Measurements from ENCODE around the gene GMFB.
"Not testable (repeated sequence)": the region's sequence is repeated elsewhere in the genome, so short reads cannot be mapped to it uniquely, and the experiment has no call there.

GMFB gene

DNA sequence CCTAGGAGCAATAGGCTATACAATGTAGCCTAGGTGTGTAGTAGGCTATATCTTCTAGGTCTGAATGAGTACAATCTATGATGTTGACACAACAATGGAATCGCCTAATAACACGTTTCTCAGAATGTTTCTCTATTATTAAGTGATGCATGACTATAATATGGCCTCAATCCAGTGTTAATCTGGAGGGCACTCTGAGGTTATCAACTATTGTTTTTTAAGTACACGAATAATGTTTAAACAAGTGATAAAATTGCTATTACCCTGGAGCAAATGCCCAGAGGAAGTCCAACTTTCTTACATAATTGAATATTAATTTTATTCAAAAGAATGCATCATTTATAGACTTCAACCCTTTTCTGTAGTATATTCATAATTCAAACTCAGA lies 31.2 kb downstream of the GMFB start:
- DNase-seq: no peak

DNA sequence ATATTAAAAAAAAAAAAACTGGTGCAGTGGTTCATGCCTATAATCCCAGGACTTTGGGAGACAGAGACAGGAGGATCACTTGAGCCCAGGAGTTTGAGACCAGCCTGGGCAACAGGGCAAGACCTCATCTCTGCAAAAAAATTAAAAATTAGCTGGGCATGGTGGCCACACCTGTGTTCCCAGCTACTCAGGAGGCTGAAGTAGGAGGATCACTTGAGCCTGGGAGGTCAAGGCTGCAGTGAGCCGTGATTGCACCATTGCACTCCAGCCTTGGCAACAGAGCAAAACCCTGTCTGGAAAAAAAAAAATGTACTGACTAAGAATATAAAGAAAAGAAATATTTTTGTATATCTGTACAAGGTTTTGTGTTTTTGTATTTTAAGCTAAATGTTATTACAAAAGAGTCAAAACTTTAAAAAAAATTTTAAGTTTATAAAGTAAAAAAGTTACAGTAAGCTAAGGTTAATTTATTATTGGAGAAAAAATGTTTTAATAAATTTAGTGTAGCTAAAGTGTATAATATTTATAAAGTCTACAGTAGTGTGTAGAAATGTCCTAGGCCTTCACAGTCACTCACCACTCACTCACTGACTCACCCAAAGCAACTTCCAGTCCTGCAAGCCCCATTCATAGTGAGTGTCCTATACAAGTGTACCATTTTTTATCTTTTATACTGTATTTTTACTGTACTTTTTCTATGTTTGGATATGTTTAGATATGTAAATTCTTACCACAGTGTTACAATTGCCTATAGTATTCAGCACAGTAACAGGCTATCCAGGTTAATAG lies 31.8 kb downstream of the GMFB start:
- DNase-seq: not testable (repeated sequence)

DNA sequence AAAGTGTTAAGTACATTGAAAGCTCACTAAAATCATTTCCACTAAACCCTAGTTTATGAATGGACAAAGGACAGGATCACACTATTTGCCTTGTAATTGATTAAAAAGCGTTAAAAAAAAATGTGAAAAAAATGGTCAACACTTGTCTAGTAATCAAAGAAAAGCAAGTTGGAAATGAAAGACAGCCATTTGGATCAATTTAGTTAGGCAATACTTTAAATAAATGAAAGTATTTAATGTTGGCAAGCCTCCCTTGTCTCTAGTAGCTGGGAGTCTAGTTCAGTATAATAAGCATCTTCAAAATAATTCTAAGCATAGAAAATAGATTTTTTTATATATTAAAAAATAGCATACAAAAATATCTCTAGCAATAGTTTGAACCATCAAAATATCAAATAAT lies 33.4 kb downstream of the GMFB start:
- no peak for DNase-seq

DNA sequence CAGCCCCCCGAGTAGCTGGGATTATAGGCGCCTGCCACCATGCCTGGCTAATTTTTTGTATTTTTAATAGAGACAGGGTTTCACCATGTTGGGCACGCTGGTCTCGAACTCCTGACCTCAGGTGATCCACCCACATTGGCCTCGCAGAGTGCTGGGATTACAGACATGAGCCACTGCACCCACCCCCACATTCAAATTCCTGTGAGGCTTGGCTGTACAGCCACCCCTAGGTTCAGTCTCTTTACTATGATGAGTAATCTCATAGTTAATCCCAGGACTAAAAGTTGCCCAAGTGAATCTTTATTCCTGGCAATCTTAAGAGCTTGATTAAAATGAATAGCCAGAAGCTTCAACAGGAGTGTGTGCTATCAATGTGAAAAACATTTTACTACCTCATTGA lies 34.8 kb downstream of the GMFB start:
- not testable (repeated sequence) for DNase-seq

DNA sequence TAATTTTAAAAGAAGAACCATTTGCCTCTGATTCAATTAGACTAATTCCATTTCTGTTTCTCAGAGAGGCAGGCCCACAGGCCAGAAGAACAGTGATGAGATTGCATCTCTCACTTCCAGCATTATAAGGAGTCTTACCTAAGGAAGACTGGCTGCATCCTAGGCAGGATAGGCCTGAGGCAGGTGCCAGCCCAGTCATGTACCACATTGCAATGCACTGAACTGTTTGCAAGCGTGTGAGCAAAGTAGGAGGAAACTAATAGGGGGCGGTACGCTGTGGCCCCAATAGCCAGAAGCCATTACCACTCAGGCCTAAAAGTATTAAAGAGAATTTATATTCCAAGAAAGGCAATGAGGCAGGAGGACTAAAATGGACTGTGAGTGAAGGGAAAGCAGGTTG lies 35.5 kb downstream of the GMFB start:
- DNase-seq: no peak

DNA sequence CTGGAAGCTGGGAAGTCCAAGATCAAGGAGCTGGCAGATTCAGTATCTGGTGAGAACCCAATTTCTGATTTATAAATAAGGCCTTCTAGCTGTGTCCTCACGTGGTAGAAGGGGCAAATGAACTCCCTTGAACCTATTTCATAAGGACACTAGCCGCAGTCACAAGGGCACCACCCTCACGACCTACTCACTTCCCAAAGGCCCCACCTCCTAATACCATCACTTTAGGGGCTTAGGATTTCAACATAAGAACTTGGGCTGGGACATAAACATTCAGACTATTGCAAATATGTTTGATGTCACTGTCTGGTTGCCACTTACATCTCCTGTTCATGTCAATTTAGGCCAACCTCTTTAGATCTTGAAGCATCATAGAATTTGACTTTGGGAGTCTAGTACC lies 36.8 kb downstream of the GMFB start:
- no peak for DNase-seq

DNA sequence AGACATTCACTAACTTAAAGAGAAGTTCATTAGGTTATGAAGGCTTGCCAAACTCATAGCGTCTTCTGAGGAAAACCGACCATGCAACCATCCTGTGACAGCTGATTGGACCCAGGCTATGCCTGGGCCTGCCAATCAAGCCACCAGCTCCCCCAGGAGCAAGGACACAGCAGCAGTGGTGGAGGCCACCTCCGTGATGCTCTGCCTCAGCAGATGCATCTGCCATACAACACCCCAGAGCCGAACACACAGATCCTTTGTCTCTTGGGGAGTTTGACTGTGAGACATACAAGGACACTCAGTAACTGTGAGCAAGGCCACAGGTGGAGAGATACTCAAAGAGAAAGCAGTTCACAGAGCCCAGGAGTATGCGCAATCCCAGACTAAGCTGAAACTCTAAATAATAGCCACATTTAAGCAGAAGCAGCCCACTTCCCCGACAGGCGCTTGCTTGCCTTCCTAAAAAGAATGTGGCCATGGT lies 37.6 kb downstream of the GMFB start:
- no peak for DNase-seq

DNA sequence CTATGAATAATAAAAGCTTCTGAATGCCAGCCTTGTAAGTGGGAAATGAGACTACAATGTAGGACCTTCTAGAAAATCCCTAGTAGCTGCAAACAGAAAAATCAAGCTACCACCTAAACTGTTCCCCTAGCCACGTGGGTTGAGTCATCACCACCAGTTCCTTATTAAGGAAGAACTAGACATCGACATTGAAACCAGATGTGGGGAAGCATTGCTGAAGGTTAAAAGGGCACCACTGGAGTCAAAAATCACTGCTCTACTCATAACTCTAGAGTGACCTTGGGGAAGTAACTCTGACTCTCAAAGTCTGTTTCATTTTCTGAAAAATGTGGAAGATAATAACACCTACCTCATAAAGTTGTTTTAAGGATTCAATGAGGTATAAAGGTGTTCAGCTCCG lies 38.2 kb downstream of the GMFB start:
- no peak for DNase-seq

DNA sequence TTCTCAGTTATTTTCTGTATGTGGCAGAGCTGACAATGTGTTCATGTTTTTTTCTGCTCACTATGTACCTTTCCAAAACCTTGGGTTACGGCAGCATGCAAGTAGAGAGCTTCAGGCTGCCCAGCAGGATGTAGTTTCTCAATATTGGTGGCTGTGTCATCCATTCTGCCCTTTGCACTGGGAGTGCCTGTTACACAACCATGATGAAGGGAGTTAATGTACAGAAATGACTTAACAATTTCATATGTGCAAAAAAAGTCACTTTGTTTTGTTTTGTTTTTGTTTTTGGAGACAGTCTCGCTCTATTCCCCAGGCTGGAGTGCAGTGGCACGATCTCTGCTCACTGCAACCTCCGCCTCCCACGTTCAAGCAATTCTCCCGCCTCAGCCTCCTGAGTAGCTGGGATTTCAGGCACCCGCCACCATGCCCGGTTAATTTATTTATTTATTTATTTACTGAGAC lies 41.5 kb downstream of the GMFB start:
- no peak for DNase-seq

DNA sequence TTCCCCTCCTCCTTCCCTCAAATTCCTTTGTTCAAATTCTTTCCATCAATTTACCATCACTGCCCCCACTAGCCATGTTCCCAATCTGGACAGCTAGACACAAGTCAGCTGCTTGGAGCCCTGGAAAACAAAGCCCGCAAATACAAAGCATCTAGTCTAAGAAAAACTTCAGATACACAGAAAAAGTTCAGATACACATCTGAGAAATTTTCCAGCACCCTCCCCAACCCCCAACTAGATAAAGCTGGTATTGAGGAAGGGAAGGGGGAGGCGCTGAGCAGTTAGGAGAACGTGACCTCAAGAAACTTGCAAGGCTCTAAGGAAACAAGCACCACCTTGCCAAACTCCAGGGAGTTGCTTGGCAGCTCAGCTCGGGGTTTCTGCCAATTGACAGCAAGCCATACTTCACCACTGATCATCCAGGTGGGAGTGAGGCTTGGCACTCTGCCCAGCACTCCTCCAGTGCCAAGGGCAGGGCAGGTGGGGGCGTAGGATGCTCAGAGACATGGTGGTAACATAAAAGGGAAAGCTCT lies 42.6 kb downstream of the GMFB start:
- DNase-seq: no peak

DNA sequence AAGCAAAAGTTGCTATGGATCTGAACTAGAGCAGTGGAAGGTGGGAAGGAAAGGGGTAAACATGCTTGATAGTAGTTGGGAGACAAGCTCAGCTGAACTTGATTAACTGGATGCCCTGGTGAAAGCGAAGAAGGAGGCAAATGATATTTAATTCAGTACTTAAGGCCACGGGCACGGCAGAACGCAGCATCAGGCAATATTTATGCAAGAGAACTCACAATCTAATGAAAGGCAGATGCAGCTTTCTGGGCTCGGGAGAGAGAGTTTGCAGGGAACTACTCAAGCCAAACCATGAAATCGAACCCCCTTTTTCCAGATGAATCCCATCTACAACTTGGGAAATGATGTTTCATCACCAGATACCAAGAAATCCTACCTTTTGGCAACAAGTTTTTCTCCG lies 44.1 kb downstream of the GMFB start:
- DNase-seq: no peak

DNA sequence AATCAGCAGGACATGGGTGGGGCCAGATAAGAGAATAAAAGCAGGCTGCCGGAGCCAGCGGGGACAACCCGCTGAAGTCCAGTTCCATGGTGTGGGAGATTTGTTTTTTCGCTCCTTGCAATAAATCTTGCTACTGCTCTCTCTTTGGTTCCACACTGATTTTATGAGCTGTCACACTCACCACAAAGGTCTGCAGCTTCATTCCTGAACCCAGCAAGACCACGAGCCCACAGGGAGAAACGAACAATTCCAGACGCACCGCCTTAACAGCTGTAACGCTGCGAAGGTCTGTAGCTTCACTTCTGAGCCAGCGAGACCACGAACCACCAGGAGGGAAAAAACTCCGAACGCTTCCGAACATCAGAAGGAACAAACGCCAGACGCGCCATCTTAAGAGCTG lies 44.8 kb downstream of the GMFB start:
- DNase-seq: no peak

DNA sequence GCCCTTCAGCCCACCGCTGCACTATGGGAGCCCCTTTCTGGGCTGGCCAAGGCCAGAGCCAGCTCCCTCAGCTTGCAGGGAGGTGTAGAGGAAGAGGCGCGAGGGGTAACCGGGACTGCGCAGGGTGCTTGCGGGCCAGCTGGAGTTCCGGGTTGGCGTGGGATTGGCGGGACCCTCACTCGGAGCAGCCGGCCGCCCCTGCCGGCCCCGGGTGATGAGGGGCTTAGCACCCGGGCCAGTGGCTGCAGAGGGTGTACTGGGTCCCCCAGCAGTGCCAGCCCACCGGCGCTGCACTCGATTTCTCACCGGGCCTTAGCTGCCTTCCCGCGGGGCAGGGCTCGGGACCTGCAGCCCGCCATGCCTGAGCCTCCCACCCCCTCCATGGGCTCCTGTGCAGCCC lies 45.8 kb downstream of the GMFB start:
- DNase-seq: not testable (repeated sequence)

DNA sequence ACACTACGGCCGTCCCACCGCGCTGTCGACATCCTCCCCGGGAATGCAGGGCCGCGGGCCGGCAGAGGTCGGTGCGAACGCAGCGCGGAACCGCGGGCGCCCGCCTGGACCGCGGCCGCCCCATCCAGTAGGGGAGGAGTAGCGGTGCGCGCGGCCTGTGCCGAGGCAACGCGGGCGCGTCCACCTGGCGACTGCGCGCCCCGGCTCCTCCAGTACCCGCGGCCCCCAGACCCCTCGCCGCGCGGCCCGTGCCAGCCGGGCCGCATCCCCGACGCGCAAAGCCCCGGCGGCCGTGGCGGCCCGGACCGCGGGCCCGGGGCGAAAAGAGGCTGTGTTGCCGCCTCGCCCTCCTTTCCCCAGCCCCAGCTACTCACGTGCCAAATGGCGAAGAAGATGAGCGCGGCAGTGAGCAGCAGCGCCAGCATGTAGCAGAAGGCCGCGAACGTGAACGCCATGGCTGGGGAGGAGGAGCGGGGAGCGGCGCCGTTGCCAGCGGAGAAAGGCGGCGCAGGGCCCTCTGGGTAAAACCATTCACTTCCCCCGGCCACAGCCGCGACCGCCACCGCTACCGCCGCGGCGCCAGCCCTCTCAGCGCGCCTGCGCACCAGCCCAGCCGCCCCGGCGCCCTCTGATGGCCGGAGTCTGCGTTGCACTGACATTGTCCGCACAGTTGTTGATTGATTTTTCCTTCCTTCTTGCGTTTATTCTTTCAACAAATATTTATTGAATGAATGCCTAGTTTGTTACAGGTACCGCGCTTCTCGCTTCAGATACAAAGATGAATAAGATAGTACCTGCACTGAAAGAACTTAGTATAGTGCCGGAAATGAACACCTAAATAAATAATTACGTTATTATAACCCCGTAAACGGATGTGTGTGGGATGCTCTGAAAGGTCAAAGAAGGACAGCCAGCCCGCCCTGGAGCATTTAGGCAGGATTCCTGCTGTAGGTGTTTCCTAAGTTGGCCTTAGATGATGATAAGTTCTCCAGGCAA lies 47.6 kb downstream of the GMFB start, which contains the start of gene CNIH1:
Gene CNIH1, minus strand, starts transcription at position 502 of the 996 bp plus-strand sequence. Its CDS starts 47 bp downstream, at position 455.
- DNase-seq: peak; percentile 84 to 87 (median 86)

DNA sequence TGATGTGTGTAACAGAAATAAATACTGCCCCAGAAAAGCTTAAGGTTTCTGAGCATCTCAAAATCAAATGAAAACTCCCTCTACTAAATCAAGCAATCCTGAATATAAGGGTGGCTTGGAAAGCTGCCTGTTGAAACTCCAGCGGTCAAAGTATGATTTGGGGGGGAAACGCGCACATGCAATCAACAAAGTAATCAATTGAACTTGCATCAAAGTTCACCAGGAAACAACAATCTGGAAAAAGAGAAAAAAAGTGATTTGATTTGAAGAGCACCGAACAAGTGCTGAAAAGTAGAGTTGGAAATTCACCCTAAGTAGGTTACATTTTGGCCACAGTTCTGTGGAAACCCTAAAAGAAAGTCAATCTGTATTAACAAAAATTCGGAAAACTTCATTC lies 48.3 kb downstream of the GMFB start:
- no peak for DNase-seq

DNA sequence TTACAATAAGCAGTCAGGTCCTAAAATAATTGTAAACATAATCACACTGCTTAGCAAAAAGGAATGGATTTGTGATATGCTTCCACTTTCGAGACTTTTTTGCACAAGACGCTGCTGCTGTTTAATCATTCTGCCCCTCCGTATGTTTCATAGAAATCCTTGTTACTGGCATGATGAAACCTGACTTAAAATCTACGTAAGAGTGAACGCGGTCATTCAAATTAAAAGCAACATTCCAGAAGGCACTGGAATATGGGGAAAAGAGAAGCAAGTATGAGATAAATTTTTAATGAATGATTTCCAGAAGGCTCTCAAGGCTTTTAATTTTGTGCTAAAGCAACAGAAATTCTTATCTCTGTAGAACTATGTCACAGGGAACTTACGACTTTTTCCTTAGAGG lies 48.7 kb downstream of the GMFB start:
- no peak for DNase-seq

DNA sequence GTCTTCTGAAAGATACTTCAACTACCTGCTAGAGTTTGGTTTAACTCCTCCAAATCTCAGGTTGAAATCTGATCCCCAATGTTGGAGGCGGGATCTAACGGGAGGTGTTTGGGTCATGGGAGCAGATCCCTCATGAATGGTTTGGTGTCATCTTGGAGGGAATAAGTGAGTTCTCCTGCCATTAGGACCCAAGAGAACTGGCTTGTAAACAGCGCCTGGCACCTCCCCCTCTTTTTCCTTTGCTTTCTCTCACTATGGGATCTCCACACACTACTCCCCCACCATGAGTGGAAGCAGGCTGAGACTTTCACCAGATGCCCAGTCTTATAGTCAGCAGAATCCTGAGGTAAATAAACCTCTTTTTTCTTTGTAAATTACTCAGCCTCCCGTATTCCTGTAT lies 50.1 kb downstream of the GMFB start:
- no peak for DNase-seq

DNA sequence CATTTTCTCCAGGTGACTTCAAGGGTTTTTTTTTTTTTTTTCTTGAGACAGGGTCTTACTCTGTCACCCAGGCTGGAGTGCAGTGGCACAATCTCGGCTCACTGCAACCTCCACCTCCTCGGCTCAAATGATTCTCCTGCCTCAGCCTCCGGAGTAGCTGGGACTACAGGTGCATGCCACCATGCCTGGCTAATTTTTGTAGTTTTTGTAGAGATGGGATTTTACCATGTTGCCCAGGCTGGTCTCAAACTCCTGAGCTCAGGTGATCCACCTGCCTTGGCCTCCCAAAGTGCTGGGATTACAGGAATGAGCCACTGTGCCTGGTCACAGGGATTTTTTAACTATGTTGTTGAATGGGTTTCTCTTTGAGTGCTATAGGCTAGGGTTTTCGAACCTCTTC lies 50.8 kb downstream of the GMFB start:
- DNase-seq: not testable (repeated sequence)

DNA sequence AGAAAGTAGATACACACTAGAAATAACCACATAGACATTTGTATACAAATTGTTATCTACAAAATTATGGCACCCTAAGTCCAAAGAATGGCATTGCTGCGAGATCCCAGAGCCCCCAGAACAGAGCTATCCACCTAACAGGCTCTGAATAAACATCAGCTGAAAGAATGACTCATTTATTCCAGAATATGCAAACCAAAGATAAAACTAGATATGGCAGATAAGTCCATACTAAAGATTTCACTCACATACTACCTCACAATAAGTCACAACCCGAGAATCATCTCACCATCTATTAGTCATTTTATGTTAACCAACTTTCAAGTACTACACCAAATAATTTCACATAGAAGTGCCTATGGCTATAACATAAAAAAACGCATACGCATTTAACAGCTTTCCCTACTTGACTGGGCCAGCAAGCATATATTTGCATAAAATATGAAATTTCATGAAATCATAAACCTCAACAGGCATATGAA lies 53.2 kb downstream of the GMFB start:
- no peak for DNase-seq

DNA sequence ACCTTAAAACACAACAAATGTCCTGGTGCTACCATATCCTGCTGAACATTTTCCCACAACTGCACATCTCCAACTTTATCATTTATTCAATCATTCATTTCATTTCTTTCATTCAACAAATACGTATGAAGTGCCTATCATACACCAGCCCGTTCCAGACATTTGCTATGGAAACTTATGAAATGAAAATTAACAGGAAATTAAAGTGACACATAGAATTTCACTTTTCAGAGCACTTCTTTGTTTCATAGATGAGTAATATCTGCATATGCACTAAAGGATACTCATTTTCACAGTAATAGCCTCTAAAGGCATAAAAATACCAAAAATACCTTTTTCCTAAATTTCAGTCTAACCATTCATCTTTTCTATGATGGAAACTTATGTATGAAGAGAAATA lies 60.3 kb downstream of the GMFB start:
- DNase-seq: no peak

DNA sequence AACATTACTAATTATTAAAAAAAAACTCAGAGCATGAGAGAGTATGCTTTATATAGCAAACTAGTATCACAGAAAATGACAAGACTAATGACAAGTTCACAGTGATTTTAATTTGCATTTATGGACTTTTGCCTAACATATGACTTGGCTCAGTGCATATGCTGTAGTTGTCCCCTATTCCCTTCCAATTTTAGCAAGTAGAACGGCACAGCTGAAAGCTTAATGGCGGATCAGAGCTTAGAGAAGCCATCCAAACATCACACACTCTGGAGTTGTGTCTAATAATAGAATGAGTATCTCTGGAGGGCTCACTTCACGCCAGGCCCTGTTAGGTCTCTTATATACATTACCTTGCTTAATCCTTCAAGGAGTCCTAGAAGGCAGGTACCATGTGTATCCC lies 60.9 kb downstream of the GMFB start:
- DNase-seq: no peak

DNA sequence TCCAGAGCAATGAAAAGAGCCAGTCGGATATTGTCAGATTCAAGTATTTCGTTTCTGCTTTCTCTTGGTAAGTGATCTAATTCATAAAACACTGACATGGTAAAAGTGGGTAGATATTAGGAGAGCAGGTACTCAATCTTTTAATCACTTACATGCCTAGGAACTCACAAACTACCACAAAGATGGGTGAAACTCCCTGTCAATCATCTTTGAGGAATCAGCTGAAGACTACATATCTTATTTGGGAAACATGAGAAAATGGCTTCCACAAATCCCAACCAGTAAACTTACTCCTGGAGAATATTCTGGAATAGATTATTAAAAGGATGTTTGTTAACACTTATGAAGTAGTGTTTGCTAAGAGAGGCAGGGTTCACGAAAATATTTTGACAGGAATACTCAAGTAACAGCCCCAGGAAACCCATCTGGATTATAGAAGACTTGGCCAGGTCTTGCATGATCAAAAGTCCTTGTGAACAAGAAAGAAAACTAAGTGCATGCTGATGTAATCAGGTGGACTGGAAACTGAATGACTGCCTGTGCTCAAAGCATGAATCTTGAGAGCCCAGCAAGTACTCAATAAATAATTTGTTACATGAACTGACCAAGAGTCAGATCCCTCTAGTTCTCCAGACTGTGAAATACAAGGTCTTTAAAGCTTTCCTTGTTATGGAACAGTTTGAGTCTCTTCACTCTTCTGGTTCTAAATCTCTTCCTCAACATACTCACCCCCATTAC lies 63.1 kb downstream of the GMFB start:
- no peak for DNase-seq
